ENCODE data around the gene GGCT.

GGCT gene

GRCh38 chr7:30526163-30526562 lies 21.5 kb upstream of the GGCT start:
- H3K4me3 ChIP-seq (replicated peaks; ENCODE audit: insufficient read depth, low read length) = no peak overlapping the region
- no peak for DNase-seq (ENCODE audit: low read depth in 1 of 2, low spot score in 1 of 2)
- no peak for TF ChIP-seq REST (IDR thresholded peaks at IDR 0.05; ENCODE audit: insufficient replicate concordance, low read depth)
- TF ChIP-seq POLR2AphosphoS5 (IDR thresholded peaks at IDR 0.05; ENCODE audit: low read depth) = no peak
- no peak for TF ChIP-seq GABPA (IDR thresholded peaks at IDR 0.05; ENCODE audit: low read depth)
- TF ChIP-seq SPI1 (IDR thresholded peaks at IDR 0.05; ENCODE audit: borderline replicate concordance, low read depth) = no peak
- no peak for TF ChIP-seq CTCF (IDR thresholded peaks at IDR 0.05; ENCODE audit: insufficient read depth, low read length)
- H3K27ac ChIP-seq (replicated peaks) = no peak overlapping the region
- no peaks in the 10 kb centered on the region for H3K27me3 ChIP-seq (ENCODE audit: insufficient read depth, poor library complexity, severe bottlenecking)

- no peaks in the 10 kb centered on the region for H3K27me3 ChIP-seq (ENCODE audit: insufficient read depth, poor library complexity, severe bottlenecking)
- TF ChIP-seq POLR2AphosphoS5 (IDR thresholded peaks at IDR 0.05; ENCODE audit: low read depth) (no peak), CTCF (IDR thresholded peaks at IDR 0.05; ENCODE audit: insufficient read depth, low read length) (no peak), GABPA (IDR thresholded peaks at IDR 0.05; ENCODE audit: low read depth) (no peak), REST (IDR thresholded peaks at IDR 0.05; ENCODE audit: insufficient replicate concordance, low read depth) (no peak), SPI1 (IDR thresholded peaks at IDR 0.05; ENCODE audit: borderline replicate concordance, low read depth) (no peak)
- no peak overlapping the region for H3K27ac ChIP-seq (replicated peaks)
- no peak overlapping the region for H3K4me3 ChIP-seq (replicated peaks; ENCODE audit: insufficient read depth, low read length)
- DNase-seq (ENCODE audit: low read depth in 1 of 2, low spot score in 1 of 2) = no peak
Observed at GRCh38 chr7:30525429-30525828, 20.8 kb upstream of the GGCT start.

GRCh38 chr7:30524545-30524944 lies 19.9 kb upstream of the GGCT start:
- DNase-seq (ENCODE audit: low read depth in 1 of 2, low spot score in 1 of 2) = no peak
- Histone ChIP-seq H3K27me3 (ENCODE audit: insufficient read depth, poor library complexity, severe bottlenecking) (no peaks in the 10 kb centered on the region), H3K27ac (replicated peaks) (no peak overlapping the region), H3K4me3 (replicated peaks; ENCODE audit: insufficient read depth, low read length) (no peak overlapping the region)
- TF ChIP-seq CTCF (IDR thresholded peaks at IDR 0.05; ENCODE audit: insufficient read depth, low read length) = no peak

GRCh38 chr7:30523466-30523865 lies 18.8 kb upstream of the GGCT start:
- DNase-seq (ENCODE audit: low read depth in 1 of 2, low spot score in 1 of 2) = no peak
- H3K27ac ChIP-seq (replicated peaks) = no peak overlapping the region
- no peak overlapping the region for H3K4me3 ChIP-seq (replicated peaks; ENCODE audit: insufficient read depth, low read length)
- no peak for TF ChIP-seq REST (IDR thresholded peaks at IDR 0.05; ENCODE audit: insufficient replicate concordance, low read depth)
- H3K27me3 ChIP-seq (ENCODE audit: insufficient read depth, poor library complexity, severe bottlenecking) = no peaks in the 10 kb centered on the region

Measured in HL-60 (cell line).